CD4-positive, alpha-beta T cell treated with Interleukin-6 at 100 ng/mL for 8 hours (primary cell): ENCODE results near the gene KDM2A.
"Not testable (repeated sequence)": the region's sequence is repeated elsewhere in the genome, so short reads cannot be mapped to it uniquely, and the experiment has no call there.

Experiments
- DNase-seq: peaks from one replicate; pipeline ENCODE4 v3.0.0-alpha.2; 2020; ENCODE audit warnings: mixed read lengths, low spot score

Gene KDM2A

GRCh38 chr11:67238894-67239782 lies 120.1 kb downstream of the KDM2A start:
- DNase-seq = no peak

GRCh38 chr11:67239783-67240575 lies 120.9 kb downstream of the KDM2A start:
- peak; percentile 98 for DNase-seq

- DNase-seq = peak; percentile 81
These were observed 121.7 kb downstream of the KDM2A start for GRCh38 chr11:67240576-67241389.

DNA sequence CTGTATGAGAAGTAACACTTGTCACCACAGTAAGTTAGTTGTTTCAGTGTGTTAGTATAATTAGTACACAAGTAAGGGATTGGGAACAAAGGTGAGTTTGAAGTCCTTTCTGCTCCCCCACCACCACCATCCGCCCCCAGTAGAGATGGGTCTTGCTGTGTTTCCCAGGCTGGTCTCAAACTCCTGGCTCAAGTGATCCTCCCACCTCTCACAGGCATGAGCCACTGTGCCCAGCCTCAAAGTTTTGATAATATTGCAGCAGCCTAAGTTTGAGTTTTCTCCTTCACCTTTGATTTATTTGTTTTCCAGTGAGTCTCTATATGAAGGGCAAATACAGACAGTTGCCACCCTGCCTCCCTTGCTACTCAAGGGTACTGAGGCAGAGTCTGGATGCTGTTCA lies 123.5 kb downstream of the KDM2A start:
- no peak for DNase-seq

GRCh38 chr11:67243051-67243450 lies 124.0 kb downstream of the KDM2A start:
- no peak for DNase-seq

DNA sequence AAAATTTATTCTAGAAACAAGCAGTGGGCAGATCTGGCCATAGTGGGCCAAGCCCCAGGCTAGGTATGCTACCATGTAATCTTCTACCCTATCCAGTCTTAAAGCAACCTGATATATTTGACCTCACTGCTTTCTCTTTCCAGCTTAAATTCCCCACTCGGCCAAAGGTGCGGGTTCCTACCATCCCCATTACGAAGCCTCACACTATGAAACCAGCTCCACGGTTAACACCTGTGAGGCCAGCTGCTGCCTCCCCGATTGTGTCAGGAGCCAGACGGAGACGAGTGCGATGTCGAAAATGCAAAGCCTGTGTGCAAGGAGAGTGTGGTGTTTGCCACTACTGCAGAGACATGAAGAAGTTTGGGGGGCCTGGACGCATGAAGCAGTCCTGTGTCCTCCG lies 126.0 kb downstream of the KDM2A start:
- no peak for DNase-seq

- no peak for DNase-seq
These were observed 129.0 kb downstream of the KDM2A start for GRCh38 chr11:67247946-67248550.

GRCh38 chr11:67248653-67249052 lies 129.6 kb downstream of the KDM2A start:
- no peak for DNase-seq

DNA sequence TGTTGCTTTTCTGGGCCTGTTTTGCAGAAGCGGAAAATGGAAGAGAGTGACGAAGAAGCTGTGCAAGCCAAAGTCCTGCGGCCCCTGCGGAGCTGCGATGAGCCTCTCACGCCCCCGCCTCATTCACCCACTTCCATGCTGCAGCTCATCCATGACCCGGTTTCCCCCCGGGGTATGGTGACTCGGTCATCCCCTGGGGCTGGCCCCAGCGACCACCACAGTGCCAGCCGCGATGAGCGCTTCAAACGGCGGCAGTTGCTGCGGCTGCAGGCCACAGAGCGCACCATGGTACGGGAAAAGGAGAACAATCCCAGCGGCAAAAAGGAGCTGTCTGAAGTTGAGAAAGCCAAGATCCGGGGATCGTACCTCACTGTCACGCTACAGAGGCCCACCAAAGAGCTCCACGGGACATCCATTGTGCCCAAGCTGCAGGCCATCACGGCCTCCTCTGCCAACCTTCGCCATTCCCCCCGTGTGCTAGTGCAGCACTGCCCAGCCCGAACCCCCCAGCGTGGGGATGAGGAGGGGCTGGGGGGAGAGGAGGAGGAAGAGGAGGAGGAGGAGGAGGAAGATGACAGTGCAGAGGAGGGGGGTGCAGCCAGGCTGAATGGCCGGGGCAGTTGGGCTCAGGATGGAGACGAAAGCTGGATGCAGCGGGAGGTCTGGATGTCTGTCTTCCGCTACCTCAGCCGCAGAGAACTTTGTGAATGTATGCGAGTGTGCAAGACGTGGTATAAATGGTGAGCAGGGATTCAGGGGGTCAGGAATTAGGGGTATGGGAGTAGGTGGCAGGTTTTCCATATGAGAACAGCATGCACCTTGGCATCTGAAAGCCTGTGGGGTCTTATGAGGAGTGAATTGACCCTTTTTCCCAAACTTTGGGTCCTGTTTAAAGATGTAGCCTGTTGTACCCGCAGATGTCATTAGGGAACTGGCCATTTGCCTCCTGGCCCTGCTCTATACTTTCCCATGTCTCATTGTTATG lies 131.3 kb downstream of the KDM2A start:
- no peak for DNase-seq

GRCh38 chr11:67251841-67252240 lies 132.8 kb downstream of the KDM2A start:
- no peak for DNase-seq

DNA sequence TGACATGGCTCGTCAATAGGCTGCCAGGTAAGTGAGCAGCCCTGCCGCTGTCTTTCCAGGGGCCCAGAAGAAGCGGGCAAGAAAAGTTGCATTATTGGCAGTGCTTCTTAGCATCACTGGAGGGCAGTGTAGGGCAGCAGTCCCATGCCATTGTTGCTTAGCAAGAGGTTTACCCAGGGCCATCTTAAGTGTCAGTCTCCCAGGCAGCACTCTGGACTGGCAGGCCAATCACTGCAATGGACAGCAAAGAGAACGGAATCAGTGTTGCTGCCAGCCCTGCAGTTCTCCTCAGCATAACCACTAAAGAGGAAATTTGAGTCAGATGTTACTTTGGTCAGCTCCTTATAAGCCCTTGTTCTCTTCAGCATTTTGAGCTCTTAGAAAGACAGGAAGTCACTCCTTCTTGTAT lies 133.8 kb downstream of the KDM2A start:
- DNase-seq = no peak

DNA sequence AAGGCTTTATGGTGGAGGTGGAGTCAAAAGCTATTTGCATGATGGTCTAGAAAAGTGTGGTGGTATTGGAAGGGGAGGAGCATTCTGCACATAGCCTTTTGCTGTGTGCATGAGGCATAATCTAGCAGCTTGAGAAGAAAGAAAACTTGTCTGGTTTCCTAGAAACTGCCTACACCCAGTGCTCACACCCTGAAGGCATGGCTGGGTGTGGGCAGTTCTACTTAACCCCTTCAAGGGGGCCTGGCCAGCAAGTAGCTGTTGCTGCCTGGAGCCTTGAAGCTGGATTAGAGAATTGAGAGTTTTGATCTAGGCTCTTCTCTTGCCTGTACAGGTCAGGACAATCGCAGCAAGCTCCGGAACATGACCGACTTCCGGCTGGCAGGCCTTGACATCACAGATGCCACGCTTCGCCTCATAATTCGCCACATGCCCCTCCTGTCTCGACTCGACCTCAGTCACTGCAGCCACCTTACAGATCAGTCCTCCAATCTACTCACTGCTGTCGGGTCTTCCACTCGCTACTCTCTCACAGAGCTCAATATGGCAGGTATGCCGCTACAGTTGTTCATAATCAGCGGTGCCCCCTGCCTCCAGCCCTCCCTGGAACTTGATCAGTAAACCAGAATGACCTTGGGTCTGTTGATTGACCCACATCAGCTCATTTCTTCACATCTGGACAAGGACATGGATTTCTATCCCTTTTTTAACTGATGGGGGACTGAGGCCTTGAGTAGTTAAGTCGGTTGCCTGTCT lies 135.0 kb downstream of the KDM2A start:
- no peak for DNase-seq

DNA sequence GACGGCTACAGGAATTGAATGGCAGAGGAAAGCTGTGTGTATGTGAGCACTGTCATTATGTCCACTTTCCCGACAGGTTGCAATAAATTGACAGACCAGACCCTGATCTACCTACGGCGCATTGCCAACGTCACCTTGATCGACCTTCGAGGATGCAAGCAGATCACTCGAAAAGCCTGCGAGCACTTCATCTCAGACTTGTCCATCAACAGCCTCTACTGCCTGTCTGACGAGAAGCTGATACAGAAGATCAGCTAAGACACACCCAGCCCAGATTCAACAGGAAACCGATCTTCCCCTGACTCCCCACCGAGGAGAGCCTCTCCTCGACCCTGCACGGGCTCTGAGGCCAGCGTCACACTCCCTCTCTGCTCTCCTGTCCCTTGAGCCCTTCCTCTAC lies 135.7 kb downstream of the KDM2A start:
- no peak for DNase-seq

- no peak for DNase-seq
These were observed 136.3 kb downstream of the KDM2A start for GRCh38 chr11:67255353-67255752.

- no peak for DNase-seq
These were observed 136.8 kb downstream of the KDM2A start for GRCh38 chr11:67255864-67256263.

GRCh38 chr11:67256477-67257135 lies 137.5 kb downstream of the KDM2A start:
- no peak for DNase-seq

- no peak for DNase-seq
These were observed 141.3 kb downstream of the KDM2A start for GRCh38 chr11:67260406-67260805.

GRCh38 chr11:67260885-67261639 lies 142.0 kb downstream of the KDM2A start:
- DNase-seq = not testable (repeated sequence)

DNA sequence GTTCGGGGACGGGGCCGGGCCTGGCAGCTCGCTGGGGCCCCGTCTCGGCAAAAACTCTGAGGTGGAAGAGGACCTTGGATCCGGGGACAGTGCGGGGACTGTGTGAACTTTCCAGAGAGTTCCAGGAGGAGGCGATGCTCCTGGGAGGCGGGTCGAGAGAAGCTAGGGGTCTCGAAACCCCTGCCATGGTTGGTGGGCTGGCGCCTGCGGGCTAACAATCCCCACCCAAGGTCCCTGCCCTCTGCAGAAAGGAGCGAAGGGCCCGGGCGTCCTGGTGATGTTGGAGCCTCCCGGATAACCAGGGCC lies 142.5 kb downstream of the KDM2A start:
- no peak for DNase-seq
